Upper lobe of right lung (tissue), 1 donor: ENCODE measurements around the gene ADRB2. TPM values are rescaled to one million over a fixed set of nuclear protein-coding genes. Genes with fewer than 3 reads are reported as not detected.

Experiments
- ATAC-seq: fragments of 200-7000 bp; cut with Tn5 transposase; one replicate; pipeline ENCODE4 v1.9.1; 2020; ENCODE audit warnings: mild to moderate bottlenecking, moderate library complexity
- DNase-seq: peaks from one replicate; pipeline ENCODE4 v3.0.0-alpha.2; 2020
- H3K27ac ChIP-seq: fragments of 200-600 bp; one replicate; pipeline ENCODE4 v1.8.0; 2022
- H3K27me3 ChIP-seq: fragments of 200-600 bp; one replicate; pipeline ENCODE4 v1.8.0; 2022; ENCODE audit warnings: mild to moderate bottlenecking
- H3K36me3 ChIP-seq: fragments of 200-600 bp; one replicate; pipeline ENCODE4 v1.8.0; 2022
- H3K4me1 ChIP-seq: fragments of 200-600 bp; one replicate; pipeline ENCODE4 v1.8.0; 2022
- H3K4me3 ChIP-seq: fragments of 200-600 bp; one replicate; pipeline ENCODE4 v1.8.0; 2022; ENCODE audit warnings: mild to moderate bottlenecking
- H3K9me3 ChIP-seq: fragments of 200-600 bp; one replicate; pipeline ENCODE4 v1.8.0; 2022
- CTCF ChIP-seq: fragments of 200-600 bp; IDR thresholded peaks from one replicate; pipeline ENCODE4 v1.8.0; 2022; ENCODE audit warnings: antibody characterized with exemption
- intact Hi-C: fragments of 100-400 bp; cut with DNase I; formaldehyde crosslinking; loops from one replicate; pipeline ENCODE4 v1.11.0; 2022
- total RNA-seq: library from RNA; stranded (reverse); fragmentation: NEBNext Ultra II Directional; extraction: Animal tissue kit (Norgen Biotek cat#: 25700); gene quantifications from one replicate; pipeline ENCODE4 v1.2.1, GENCODE V29; 2021
- donor health status: DM: no; HTN: yes; CAD: no; lungs with severe emphysema.

ADRB2 gene
- total RNA-seq, 1 donor from 2014 or later, result 28.0 TPM

DNA sequence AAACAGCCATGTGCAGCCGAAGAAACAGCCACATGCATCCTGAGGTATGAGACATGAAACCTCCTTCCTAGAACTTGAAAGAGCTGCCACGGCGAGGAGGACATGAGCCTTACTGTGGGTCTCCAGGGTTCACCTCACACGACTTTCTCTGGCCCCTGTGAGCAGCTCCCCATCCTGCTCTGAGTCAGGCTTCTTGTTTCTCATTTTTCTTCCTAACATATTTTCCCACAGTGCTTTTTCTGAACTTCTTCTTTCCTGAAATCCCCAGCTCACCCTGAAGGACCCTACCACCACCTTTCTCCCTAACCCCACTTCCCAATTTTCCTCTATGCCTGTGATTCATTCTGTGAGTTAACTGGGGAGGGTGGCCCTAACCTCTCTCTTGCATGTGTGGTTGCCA, 33.7 kb upstream of the ADRB2 start:
- Histone ChIP-seq H3K9me3 (no peaks in the 10 kb centered on the region), H3K4me1 (no peaks in the 10 kb centered on the region), H3K36me3 (no peaks in the 10 kb centered on the region), H3K4me3 (no peak overlapping the region), H3K27ac (no peak overlapping the region), H3K27me3 (no peaks in the 10 kb centered on the region)
- no peak for DNase-seq
- intact Hi-C loops, result no loop called here
- ATAC-seq, result no peak
- no peak for TF ChIP-seq CTCF

GRCh38 chr5:148793261-148793660, 33.1 kb upstream of the ADRB2 start:
- no peak for TF ChIP-seq CTCF
- intact Hi-C loops, result no loop called here
- Histone ChIP-seq H3K36me3 (no peaks in the 10 kb centered on the region), H3K9me3 (no peaks in the 10 kb centered on the region), H3K27me3 (no peaks in the 10 kb centered on the region), H3K4me1 (no peaks in the 10 kb centered on the region), H3K27ac (no peak overlapping the region), H3K4me3 (no peak overlapping the region)
- ATAC-seq (no peak), DNase-seq (no peak)

DNA sequence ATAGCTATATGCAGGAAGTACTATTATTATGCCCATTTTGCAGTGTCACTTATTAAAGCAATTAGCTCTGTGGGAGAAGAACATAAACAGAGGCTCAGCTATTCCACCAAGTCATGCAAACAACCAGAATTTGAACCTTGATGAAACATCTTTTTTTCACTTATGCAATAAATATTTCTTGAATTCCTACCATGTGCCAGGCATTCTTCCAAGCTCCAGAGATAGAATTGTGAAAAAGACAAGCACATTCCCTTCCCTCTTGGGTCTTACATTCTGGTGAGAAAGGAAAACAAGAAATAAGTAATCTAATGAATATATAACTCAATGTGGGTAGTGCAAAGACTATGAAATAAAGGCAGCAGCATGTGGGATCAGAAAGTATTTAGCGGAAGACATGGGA, 32.1 kb upstream of the ADRB2 start:
- H3K27ac ChIP-seq, result no peak overlapping the region
- H3K4me3 ChIP-seq, result no peak overlapping the region
- no peak for TF ChIP-seq CTCF
- intact Hi-C loops, result no loop called here
- DNase-seq, result no peak
- no peaks in the 10 kb centered on the region for H3K9me3 ChIP-seq
- no peaks in the 10 kb centered on the region for H3K4me1 ChIP-seq
- no peaks in the 10 kb centered on the region for H3K27me3 ChIP-seq
- H3K36me3 ChIP-seq, result no peaks in the 10 kb centered on the region
- no peak for ATAC-seq

DNA sequence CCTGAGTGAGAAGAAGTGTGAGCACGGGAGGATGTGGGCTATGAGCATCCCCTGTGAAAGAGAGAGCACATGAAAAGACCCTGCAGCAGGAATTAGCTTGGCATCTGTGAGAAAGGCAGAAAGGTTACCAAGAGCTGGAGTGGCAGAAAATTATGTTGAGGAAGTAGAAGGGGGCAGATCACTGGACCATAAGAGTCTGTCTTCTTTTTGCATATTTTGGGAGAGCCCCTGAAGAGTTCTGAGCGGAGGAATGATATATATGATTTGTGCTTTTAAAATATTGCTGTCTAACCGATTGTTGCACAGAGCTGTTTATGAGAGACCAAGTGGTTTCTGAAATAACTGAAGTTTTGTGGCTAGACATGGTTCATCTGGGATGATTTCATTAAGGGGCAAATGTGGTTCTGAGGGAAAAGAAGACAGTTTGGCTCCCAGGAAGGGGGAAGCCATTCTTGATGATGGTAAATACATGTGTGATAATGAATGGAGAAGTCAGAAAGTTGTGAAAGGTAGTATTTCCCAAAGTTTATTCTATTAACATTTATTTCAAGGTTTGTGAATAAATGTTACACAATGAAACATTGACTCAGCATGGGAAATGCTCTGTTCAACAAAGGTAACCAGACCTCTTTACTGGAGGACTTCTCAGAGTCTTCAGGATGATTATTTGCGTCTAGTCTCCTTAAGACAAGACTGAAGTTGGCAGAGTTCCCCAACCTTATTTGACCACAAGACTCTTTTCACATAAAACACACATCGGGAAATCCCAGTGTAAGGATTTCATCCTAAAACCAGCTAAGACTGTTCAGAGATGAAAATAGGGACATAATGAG, 31.5 kb upstream of the ADRB2 start:
- TF ChIP-seq CTCF, result no peak
- DNase-seq, result no peak
- H3K27ac ChIP-seq, result no peak overlapping the region
- no peaks in the 10 kb centered on the region for H3K36me3 ChIP-seq
- no peaks in the 10 kb centered on the region for H3K9me3 ChIP-seq
- no peaks in the 10 kb centered on the region for H3K4me1 ChIP-seq
- no peak overlapping the region for H3K4me3 ChIP-seq
- intact Hi-C loops, result no loop called here
- no peak for ATAC-seq
- no peaks in the 10 kb centered on the region for H3K27me3 ChIP-seq

DNA sequence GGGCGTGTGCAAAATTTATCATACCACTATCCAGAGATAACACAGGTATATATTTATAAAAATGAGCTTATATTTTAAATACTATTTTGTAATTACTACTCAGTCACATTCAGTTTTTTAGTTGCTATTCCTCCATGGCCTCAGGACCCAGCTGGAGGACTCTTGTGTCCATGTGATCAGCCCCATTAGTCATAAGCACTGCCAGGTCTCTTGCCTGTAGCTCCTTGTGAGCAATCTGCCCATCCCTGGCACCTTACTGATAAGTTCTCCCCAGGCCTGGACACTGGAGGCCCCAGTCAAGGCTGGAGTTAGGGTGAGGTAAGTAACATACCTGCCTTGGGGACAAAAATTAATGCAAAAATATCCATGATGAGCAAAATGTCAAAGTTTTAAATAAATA, 29.5 kb upstream of the ADRB2 start:
- H3K9me3 ChIP-seq, result no peaks in the 10 kb centered on the region
- H3K27me3 ChIP-seq, result no peaks in the 10 kb centered on the region
- ATAC-seq (no peak), DNase-seq (no peak)
- intact Hi-C loops, result no loop called here
- H3K4me1 ChIP-seq, result no peaks in the 10 kb centered on the region
- no peak overlapping the region for H3K4me3 ChIP-seq
- no peaks in the 10 kb centered on the region for H3K36me3 ChIP-seq
- TF ChIP-seq CTCF, result no peak
- H3K27ac ChIP-seq, result no peak overlapping the region

GRCh38 chr5:148798786-148799185, 27.6 kb upstream of the ADRB2 start:
- TF ChIP-seq CTCF, result no peak

More at GRCh38 chr5:148798786-148799185, 27.6 kb upstream of the ADRB2 start:
- intact Hi-C loops, result no loop called here
- DNase-seq (no peak), ATAC-seq (no peak)
- Histone ChIP-seq H3K27me3 (no peaks in the 10 kb centered on the region), H3K4me1 (no peaks in the 10 kb centered on the region), H3K9me3 (no peaks in the 10 kb centered on the region), H3K27ac (no peak overlapping the region), H3K4me3 (no peak overlapping the region), H3K36me3 (no peaks in the 10 kb centered on the region)
